LNCaP clone FGC (cell line): ENCODE data around the gene BICD2.

ENCODE experiments used
- DNase-seq: peaks from one replicate; pipeline ENCODE4 v3.0.0-alpha.2; 2011; ENCODE audit warnings: low read depth
- H3K4me3 ChIP-seq: 2 replicates; pipeline ENCODE4 v1.5.1; 2011; ENCODE audit warnings: mild to moderate bottlenecking, low read depth, low read length, control low read depth
- TF ChIP-seq, protein P1 (sequence below): IDR thresholded peaks from 2 replicates; pipeline ENCODE4 v1.5.1; 2012; ENCODE audit warnings: mild to moderate bottlenecking; ENCODE audit not compliant: control insufficient read depth, insufficient read depth; ENCODE audit errors: extremely low read depth

The BICD2 gene

DNA sequence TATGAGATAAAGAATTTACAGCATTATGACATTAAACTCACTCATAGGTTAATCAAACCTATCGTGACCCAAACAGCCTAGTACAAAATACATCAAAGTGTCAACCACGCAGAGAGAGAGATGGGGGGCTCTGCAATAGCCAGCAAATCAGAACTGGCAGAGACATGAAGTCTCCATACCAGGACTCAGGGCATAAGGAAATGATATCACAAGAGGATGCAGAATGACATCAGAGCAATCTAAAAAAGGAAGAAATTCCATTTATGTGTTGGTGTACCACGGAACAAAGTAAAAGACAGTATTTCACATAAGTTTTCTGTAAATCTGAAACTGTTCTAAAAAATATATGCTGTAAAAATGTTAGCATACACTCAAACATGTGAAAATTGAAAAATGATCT, 24.6 kb downstream of the BICD2 start:
- TF ChIP-seq, protein P1, sequence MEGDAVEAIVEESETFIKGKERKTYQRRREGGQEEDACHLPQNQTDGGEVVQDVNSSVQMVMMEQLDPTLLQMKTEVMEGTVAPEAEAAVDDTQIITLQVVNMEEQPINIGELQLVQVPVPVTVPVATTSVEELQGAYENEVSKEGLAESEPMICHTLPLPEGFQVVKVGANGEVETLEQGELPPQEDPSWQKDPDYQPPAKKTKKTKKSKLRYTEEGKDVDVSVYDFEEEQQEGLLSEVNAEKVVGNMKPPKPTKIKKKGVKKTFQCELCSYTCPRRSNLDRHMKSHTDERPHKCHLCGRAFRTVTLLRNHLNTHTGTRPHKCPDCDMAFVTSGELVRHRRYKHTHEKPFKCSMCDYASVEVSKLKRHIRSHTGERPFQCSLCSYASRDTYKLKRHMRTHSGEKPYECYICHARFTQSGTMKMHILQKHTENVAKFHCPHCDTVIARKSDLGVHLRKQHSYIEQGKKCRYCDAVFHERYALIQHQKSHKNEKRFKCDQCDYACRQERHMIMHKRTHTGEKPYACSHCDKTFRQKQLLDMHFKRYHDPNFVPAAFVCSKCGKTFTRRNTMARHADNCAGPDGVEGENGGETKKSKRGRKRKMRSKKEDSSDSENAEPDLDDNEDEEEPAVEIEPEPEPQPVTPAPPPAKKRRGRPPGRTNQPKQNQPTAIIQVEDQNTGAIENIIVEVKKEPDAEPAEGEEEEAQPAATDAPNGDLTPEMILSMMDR: no peak
- no peak for DNase-seq

DNA sequence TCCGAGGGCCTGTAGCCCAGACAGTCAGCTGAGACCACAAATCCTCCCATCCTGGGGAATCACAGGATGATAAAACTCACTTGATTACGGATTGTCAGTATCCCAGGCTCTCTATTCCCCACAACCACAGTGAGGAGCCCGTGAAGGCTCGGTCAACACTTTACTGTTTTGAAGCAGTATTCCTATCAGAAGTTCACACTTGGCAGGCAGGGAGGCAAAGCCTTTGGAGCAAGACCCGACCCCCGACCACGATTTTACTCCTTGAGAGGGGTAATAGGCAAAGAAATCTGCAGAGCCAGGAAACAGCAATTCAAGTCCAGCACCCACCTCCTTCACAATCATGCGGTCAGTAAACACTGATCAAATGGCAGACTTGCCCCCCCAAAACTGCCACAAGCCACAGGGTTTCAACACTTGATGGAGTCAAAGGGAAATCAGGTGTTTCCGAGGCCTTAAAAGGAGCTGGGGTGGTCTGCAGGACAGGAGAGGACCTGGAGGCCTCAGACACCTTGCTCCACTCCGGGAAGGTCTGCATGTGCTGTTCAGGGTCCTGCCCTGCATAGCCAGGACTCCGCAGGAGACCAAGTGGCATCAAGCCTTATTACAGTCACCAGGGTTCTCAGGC, 25.2 kb downstream of the BICD2 start:
- DNase-seq: no peak
- no peak overlapping the region for H3K4me3 ChIP-seq
- TF ChIP-seq, protein P1: no peak

More for the DNA sequence above, 24.6 kb downstream of the BICD2 start:
- H3K4me3 ChIP-seq: no peak overlapping the region

DNA sequence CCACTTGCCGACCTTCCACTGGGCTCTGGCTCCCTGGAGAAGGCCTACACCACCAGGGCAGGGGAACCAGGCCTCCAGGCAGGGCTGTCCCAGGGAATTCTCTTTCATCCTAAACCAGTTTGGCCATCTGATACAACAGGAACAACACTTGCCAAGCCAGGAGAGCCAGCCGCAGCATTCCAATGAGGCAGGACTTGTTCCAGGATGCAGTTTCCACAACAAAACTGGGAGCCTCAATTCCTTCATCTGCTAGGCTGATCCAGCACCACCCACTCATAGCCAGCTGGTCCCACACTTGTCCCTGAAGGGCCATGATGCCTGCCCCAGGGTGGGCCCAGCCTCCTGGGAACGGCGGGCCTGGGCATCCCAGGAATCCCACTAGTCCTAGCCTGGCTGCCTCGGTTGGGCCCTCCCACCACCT, 26.0 kb downstream of the BICD2 start:
- peak; percentile 61 for DNase-seq
- TF ChIP-seq, protein P1: no peak

DNA sequence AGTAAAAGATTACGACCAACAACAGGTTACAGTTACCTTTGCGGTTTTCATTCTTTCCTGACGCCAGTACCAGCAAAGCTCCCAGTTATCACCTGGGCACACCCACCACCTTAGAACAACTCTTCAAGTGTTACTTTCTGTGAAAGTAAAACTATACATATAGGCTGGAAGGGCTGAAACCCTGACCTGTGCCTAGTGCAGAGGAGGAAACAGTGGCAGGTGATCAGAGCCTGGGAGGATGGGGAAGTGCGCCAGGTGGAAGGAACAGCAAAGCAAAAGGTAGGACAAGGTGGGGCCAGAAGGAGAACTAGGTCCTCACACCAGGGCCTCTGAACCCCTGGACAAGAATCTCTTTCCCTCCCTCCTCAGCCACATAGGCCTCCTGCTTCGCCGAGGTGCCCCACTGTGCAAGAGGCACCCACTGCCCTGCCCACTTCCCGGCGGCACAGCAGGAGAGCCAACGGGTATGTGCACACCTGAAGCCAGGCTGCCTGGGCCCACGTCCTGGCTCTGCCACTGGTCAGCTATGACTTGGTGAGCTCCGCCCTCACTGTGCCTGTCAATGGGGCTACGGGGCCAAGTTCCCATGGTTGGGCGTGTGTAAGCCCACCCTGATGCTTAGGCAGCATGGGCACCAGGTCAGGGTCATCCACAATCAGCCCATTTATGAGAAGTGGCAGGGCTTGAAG, 26.9 kb downstream of the BICD2 start:
- DNase-seq: no peak
- TF ChIP-seq, protein P1: no peak
- no peak overlapping the region for H3K4me3 ChIP-seq

More for the DNA sequence above, 26.0 kb downstream of the BICD2 start:
- H3K4me3 ChIP-seq: no peak overlapping the region

DNA sequence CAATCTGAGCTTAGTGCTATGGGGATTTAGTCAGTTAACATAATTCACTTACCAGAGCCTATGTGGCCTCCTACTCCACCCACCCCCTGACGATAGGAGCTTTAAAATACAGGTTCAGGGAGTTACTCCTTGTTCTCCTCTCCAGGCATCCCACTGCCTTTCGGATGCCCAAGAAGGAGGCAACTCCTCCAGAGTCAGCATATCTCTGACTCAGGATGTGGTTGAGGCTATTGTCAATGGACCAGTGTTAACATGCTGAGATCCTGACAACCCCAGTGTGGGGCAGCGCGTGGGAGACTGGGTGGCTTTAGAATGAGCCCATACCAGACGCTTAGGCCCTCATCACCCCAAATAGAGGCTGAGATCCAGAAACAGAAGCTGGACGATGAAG, 27.4 kb downstream of the BICD2 start:
- TF ChIP-seq, protein P1: no peak
- DNase-seq: no peak
- H3K4me3 ChIP-seq: no peak overlapping the region

DNA sequence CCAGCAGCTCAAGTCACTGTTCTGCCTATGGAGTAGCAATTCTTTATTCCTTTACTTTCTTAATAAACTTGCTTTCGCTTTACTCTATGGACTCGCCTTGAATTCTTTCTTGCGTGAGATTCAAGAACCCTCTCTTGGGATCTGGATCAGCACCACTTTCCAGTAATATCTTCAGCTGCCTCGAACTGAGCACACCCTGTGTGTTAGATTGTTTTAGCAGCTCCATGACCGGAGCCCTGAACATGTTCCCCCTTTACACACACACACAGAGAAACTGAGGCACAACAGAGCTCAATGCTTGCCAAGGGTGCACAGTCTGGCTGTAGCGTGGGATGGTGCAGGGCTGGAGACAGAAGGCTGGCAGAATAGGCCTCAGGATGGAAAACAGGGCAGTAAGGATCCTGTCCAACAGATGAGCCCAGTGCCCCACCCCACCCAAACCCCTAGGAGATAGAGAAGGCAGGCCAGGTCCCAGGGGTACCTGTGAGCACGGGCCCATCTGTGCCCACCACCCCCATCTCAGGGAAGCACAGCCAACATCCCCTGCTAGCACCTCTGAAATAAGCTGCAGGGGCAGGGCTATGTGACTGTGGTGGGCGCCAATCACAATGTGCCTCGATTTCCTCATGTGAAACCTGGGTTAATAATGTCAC, 27.9 kb downstream of the BICD2 start:
- DNase-seq: no peak
- no peak overlapping the region for H3K4me3 ChIP-seq
- TF ChIP-seq, protein P1: no peak
